ENCODE results near the gene COL4A2. TPM values are rescaled to one million over a fixed set of nuclear protein-coding genes. Genes with fewer than 3 reads are reported as not detected.
A peak's percentile ranks its signal among the peaks of the same experiment; 100 is the strongest.

COL4A2 gene
- total RNA-seq, 4 donors from 2014 or later = 43.0 to 72.7 (median 53.5) TPM

DNA sequence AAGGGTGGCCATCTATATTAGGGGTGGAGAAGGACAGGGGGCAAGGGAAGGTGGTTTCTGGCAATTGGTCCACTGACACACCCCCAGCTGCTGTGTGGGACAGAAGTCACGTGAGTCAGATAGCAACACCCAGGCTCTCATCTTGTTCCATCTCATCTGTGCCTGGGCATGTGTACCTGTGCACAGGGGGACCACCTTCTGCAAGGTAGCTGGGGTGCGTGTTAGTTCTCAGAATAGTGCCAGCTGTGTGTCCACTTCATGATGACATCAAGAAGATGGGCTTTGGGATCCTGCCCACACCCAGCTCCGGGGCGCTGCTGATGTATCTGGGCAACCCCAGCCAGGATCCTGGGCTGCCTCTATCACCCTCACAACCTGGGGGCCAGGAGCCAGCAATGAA is 38.6 kb downstream of the COL4A2 start:
- DNase-seq (ENCODE audit: low spot score in 2 of 2) = no peak
- no peak for TF ChIP-seq POLR2A (IDR thresholded peaks at IDR 0.05)
- no peak for TF ChIP-seq CTCF (IDR thresholded peaks at IDR 0.05)
- no peak for TF ChIP-seq EP300 (IDR thresholded peaks at IDR 0.05)
- TF ChIP-seq POLR2AphosphoS5 (IDR thresholded peaks at IDR 0.05) = no peak
- H3K27ac ChIP-seq = no peak overlapping the region
- H3K9me3 ChIP-seq = no peaks in the 10 kb centered on the region
- 95% methylated on average over 3 of the region's 4 CpGs for WGBS
- H3K4me1 ChIP-seq = peaks cover 58% of the 10 kb centered on the region
- H3K36me3 ChIP-seq = no peaks in the 10 kb centered on the region
- H3K27me3 ChIP-seq = no peaks in the 10 kb centered on the region
- H3K4me3 ChIP-seq = no peak overlapping the region

DNA sequence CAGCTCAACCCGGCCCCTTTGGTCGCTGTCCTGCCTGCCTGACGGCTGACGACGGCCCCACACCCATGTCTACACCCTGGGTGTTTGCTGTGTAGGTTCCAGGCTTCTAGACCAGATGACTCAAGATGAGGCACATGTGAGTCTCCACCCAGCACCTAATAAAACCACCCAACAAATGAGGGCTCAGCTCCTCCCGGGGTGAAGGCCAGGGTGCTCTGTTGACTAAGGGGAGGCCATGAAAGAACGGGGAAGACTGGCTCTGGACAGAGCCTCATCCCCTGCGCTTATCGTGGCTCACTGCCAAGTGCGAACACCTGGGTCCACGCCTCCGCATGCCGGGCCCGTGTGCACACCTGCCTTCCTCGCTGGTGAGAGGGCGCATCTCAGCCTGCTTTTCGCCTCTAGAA is 39.6 kb downstream of the COL4A2 start:
- Histone ChIP-seq H3K27ac (peak overlapping the region; percentile 30), H3K27me3 (no peaks in the 10 kb centered on the region), H3K4me1 (peaks cover 53% of the 10 kb centered on the region), H3K9me3 (no peaks in the 10 kb centered on the region), H3K36me3 (no peaks in the 10 kb centered on the region), H3K4me3 (no peak overlapping the region)
- TF ChIP-seq POLR2AphosphoS5 (IDR thresholded peaks at IDR 0.05) (no peak), CTCF (IDR thresholded peaks at IDR 0.05) (no peak), EP300 (IDR thresholded peaks at IDR 0.05) (no peak), POLR2A (IDR thresholded peaks at IDR 0.05) (no peak)
- WGBS = 76% methylated on average over 5 of the region's 17 CpGs
- DNase-seq (ENCODE audit: low spot score in 2 of 2) = no peak

DNA sequence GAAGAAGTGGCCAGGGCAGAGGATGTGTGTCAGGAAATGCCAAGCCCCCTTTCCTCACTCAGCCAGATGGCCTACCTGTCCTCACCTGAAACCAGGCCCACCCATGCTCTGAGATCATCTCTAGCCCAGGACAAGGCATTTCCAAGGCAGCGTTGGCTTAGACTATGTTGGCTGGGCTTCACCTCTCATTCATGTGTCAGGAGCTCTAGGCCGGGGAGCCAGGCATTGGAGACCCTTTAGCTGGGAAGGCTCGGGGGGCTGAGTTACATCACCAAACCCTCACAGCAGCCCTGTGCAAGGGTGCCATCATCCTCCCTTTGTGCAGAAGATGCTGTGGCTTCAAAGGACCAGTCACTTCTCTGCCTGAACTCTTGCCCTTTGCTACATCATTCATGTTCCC is 40.0 kb downstream of the COL4A2 start:
- H3K27me3 ChIP-seq = no peaks in the 10 kb centered on the region
- no peaks in the 10 kb centered on the region for H3K9me3 ChIP-seq
- no peak overlapping the region for H3K4me3 ChIP-seq
- peaks cover 53% of the 10 kb centered on the region for H3K4me1 ChIP-seq
- 60% methylated on average over 1 of the region's 3 CpGs for WGBS
- H3K36me3 ChIP-seq = no peaks in the 10 kb centered on the region
- TF ChIP-seq EP300 (IDR thresholded peaks at IDR 0.05) (no peak), POLR2A (IDR thresholded peaks at IDR 0.05) (no peak), CTCF (IDR thresholded peaks at IDR 0.05) (no peak), POLR2AphosphoS5 (IDR thresholded peaks at IDR 0.05) (no peak)
- DNase-seq (ENCODE audit: low spot score in 2 of 2) = no peak
- peak overlapping the region; percentile 30 for H3K27ac ChIP-seq

DNA sequence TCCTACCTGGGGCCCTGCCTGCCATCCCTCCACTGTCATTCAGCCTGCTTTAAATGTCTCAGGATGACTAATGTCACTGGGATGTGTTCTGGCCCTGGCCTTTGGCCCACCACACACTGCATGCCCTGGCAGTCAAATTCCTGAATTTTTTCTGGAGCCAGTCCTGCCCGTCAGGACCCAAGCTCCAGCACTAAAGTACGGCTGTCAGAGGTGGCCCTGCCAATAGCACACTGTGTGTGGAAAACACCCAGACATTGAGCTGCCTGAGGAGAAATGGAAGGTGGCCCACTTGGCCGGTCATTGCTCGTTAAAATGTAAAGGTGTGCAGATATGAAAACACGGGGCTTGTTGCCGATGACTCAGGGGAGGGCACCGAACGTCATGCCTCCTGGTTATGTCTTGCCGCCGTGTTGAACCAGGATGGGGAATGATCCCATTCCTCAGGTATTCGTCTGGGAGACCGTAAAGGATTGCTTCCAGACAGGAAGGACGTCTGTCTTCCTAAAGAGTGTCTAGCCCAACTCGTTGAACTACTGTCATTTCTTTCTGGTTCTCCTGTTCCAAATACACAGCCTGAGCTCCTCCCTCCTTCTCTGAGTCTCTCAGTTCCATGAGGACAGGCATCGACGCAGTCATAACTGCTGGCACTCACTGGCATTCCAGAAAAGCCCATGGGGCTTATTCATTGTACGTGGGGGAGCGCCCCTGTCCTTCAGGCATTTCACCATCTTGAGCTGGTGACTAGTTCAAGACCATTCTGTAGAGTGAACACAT is 40.6 kb downstream of the COL4A2 start:
- DNase-seq (ENCODE audit: low spot score in 2 of 2) = no peak
- no peak overlapping the region for H3K4me3 ChIP-seq
- H3K27me3 ChIP-seq = no peaks in the 10 kb centered on the region
- whole genome bisulfite sequencing = 34% methylated on average over 18 of the region's 18 CpGs
- no peaks in the 10 kb centered on the region for H3K36me3 ChIP-seq
- H3K27ac ChIP-seq = peak overlapping the region; percentile 30
- H3K9me3 ChIP-seq = no peaks in the 10 kb centered on the region
- no peak for TF ChIP-seq CTCF (IDR thresholded peaks at IDR 0.05)
- TF ChIP-seq POLR2A (IDR thresholded peaks at IDR 0.05) = no peak
- peak in 2 of 3 donors; percentile 29 to 48 for TF ChIP-seq POLR2AphosphoS5 (IDR thresholded peaks at IDR 0.05)
- peak; percentile 68 for TF ChIP-seq EP300 (IDR thresholded peaks at IDR 0.05)
- H3K4me1 ChIP-seq = peaks cover 47% of the 10 kb centered on the region

GRCh38 chr13:110348309-110349105 is 41.4 kb downstream of the COL4A2 start:
- Histone ChIP-seq H3K4me3 (no peak overlapping the region), H3K4me1 (peaks cover 39% of the 10 kb centered on the region), H3K27ac (peak overlapping the region; percentile 30), H3K9me3 (no peaks in the 10 kb centered on the region), H3K36me3 (no peaks in the 10 kb centered on the region), H3K27me3 (no peaks in the 10 kb centered on the region)
- TF ChIP-seq POLR2AphosphoS5 (IDR thresholded peaks at IDR 0.05) (no peak), CTCF (IDR thresholded peaks at IDR 0.05) (no peak), EP300 (IDR thresholded peaks at IDR 0.05) (no peak), POLR2A (IDR thresholded peaks at IDR 0.05) (no peak)
- no peak for DNase-seq (ENCODE audit: low spot score in 2 of 2)
- WGBS = 59% methylated on average over 8 of the region's 8 CpGs

Data from suprapubic skin (tissue), 4 donors.